Endometrial microvascular endothelial cells (primary cell): ENCODE data around the gene KCNG2. TPM values are rescaled to one million over a fixed set of nuclear protein-coding genes. Genes with fewer than 3 reads are reported as not detected.

Experiments used
- in situ Hi-C: cut with HindIII; loops from 2 replicates; pipeline ENCODE4 v1.10.0; 2017; ENCODE audit warnings: low sequenced_read_pairs, low pct_unique_long_range_greater_than_20kb; ENCODE audit errors: inconsistent ontology term
- total RNA-seq: library from RNA; depleted of rRNA; stranded (reverse); fragments of >200 nt; gene quantifications from one replicate; pipeline ENCODE4 v1.2.3, GENCODE V29; 2015; ENCODE audit errors: inconsistent ontology term

Gene KCNG2
- total RNA-seq, 1 donor from 2014 or later = not detected

- in situ Hi-C loops = no loop called here
These were observed 127.3 kb downstream of the KCNG2 start for GRCh38 chr18:79924814-79925731.

- in situ Hi-C loops = no loop called here
These were observed 128.6 kb downstream of the KCNG2 start for GRCh38 chr18:79926306-79926705.

- in situ Hi-C loops = no loop called here
These were observed 129.2 kb downstream of the KCNG2 start for GRCh38 chr18:79926715-79927606.

DNA sequence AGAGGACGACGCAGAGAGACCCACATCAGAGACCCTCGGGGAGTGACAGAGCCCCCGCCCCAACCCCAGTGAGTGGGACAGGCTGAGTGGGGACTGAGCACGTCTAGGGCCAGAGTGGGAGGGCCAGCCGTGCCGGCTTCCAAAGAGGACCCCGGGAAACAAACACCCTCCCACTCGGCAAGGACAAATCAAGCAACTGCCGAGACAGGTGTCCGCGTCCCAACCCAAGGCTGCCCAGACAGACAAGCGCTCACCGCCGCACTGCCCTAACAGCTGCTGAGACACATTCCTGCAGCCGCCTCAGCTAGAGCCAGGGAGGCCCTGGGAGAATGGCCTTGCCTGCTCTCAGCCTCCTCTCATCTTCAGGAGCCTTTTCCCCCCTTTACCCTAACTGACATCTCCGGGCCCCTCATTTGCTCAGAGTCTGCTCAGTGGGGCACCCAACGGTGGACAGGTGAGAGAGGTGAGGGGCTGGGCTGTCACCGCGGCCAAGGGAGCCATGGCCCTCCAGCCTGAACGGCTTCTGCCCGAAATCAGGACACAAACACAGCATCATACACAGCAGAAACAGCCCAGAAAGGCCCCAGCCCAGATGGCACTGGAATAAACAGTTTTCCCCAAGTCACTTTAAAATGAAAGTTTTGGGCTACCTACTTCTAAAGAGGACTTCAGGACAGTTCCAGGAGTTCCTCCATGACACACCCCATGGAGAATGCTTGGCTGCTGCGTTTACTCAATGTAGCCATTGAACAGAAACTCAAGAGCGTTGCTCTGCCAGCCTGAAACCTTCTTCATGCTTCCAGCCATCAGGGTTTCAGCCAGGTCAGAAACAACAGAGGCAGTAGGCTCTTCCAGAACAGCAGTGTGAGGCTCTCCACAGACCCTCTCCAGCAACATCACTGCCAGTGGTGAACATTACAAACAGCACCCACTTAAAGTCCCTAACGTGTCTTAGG is 130.1 kb downstream of the KCNG2 start:
- in situ Hi-C loops = no loop called here

DNA sequence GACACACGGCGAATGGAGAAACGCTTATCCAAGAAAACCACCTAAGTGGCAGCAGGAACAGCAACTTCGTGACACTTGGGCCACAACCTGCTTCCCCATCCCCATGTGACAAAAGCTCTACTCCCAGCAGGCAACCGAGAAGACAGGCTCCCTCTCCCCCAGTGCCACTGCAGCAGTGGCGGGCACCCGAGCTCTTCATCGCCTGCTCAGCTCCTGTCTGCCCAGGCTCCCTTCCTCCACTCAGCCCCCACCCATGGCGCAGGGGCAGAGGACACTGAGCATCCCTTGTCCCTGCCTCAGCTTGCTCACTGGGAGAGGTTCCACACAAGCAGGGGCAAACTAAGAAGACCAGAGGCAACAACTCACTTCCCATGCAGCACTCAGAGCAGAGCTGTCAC is 130.8 kb downstream of the KCNG2 start:
- in situ Hi-C loops = no loop called here

DNA sequence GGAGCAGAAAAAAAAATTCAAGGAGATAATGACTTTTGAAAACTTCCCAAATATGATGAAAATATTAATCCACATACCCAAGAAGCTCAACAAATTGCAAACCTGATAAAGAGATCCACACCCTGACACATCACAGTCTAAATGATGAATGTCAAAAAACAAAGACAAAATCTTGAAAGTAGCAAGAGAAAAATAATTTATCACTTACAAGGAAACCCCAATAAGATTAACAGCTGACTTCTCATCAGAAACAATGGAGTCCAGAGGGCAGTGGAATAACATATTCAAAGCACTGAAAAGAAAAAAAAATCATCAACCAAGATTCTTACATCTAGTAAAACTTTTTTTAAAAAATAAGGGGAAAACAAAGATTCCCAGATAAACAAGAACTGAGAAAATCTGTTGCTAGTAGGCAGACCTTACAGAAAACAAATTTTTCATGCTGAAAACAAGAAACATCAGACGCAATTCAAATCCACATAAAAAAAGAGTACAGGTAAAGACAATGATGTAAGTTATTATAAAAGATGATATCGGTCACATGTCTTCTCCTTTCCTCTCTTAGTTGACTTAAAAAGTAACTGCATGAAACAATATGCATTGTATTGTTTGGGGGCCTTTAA is 132.4 kb downstream of the KCNG2 start:
- in situ Hi-C loops = no loop called here

DNA sequence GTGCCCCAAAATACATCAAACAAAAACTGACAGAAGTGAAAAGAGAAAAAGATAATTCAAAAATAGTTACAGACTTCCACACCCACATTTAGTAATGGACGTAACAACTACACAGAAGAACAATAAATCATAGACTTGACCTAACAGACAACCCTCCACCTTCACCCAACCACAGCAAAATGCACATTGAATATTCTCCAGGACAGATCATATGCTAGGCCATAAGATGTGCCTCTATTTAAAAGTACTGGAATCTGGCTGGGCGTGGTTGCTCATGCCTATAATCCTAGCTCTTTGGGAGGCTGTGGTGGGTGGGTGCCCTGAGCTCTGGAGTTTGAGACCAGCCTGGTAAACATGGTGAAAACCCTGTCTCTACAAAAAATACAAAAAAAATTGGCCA is 133.7 kb downstream of the KCNG2 start:
- in situ Hi-C loops = no loop called here

DNA sequence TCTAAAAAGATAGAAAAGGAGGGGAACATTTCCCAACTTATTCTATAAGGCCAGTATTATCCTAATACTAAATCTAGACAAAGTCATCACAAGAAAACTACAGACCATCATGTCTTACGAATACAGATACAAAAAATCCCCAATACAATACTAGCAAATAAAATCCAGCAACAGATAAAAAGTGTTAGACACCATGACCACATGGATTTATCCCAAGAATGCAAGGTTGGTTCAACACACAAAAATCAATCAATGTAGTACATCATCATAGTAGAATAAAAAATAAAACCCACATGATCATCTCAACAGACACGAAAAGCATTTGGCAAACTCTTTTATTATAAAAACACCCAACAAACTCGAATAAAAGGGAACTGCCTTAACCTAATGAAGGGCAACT is 135.2 kb downstream of the KCNG2 start:
- in situ Hi-C loops = no loop called here

- in situ Hi-C loops = no loop called here
These were observed 136.0 kb downstream of the KCNG2 start for GRCh38 chr18:79933765-79934164.

DNA sequence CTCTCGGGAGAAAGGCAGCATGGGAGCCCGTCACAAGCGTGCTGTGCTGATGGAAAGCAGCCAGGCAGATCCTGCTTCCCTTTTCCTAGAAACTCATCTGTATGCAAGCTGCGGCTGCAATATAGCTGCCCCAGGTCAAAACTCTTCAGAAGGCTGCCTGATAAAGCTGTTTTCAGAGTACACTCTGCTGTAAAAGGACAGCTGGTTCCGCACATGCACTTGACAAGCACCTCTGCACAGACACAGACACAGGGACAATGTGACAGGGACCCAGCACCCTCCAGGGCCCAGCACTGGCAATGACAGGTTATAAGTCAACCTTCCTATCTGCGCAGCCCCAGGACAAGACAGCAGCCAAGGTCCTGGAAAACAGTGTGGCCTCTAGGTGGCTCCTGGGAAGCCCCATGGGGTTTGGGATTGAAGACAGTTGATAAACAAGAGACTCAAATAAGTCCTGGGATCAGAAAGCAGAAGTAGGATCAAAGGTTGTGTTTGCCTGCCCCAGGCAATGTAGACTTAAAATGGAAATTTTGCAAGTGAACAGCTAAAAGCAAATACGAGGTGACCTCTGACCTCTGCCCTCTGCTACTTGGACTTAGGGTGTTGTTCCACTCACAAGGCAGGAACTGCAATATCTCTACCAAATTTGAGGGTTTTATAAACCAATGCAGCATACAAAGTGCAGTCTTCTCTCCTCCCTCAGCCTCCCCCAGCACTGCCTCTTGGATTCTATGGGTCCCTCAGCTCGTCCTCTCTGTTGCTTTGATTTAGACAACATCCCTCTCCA is 136.8 kb downstream of the KCNG2 start:
- in situ Hi-C loops = no loop called here

- in situ Hi-C loops = no loop called here
These were observed 137.4 kb downstream of the KCNG2 start for GRCh38 chr18:79935098-79935480.

GRCh38 chr18:79935499-79935898 is 137.8 kb downstream of the KCNG2 start:
- in situ Hi-C loops = no loop called here

- in situ Hi-C loops = no loop called here
These were observed 138.2 kb downstream of the KCNG2 start for GRCh38 chr18:79935925-79936324.

DNA sequence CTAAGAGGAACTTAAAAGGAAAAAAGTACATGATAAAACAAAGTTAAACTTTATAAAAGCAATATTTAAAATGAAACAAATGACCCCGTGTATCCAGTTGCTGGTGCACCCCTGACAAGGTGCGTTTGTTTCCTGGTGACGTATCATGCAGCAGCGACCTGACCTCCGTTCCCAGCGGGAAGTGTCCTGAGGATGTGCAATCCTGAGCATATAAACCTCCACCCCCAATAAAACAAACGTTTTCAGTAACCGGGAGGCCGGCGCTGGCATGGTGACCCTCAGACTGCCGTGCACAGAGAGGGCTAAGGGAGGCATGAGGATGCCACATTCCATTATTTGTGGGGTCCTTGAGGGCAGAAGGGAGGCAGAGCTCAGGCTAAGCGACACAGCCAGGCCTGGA is 138.9 kb downstream of the KCNG2 start:
- in situ Hi-C loops = no loop called here

DNA sequence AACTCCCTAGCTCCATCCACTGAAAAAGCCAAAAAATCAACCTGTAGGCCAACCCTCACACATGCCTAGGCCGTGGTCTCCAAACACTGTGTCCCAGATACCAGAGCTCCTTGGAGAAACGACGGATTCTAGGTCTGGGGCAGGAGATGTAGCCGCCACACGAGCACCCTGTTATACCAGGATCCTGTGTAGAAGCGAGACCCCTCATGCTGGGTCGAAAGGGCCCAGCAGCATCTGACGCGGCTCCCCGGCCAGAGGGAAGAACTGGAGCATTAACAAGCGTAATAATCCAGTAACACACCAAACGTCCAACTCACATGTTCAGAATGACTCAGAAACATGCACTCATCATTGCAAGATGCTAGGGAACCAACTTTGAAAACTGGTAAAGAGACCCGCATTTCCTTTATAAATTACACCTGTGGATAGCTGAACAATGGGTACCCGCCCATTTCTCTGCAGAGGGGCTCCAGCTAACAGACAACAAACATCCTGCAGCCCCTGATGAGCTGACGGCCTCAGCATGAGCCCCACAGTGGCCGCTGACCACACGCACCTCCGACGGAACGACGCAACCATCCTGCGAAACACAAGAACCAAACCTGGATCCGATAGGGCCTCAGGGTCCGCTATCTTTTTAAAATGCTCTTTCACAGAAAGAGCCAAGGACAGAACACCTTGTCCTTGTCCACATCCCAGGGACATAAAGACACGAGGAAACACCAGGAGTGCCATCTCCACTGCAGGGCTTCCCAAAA is 139.5 kb downstream of the KCNG2 start:
- in situ Hi-C loops = no loop called here

GRCh38 chr18:79938196-79938595 is 140.5 kb downstream of the KCNG2 start:
- in situ Hi-C loops = no loop called here

- in situ Hi-C loops = no loop called here
These were observed 141.4 kb downstream of the KCNG2 start for GRCh38 chr18:79939096-79939495.
